SK-N-SH treated with all-trans-retinoic acid at 6 μM for 48 hours (cell line): ENCODE results near the gene POLD4.

Experiments used
- ATAC-seq: fragments of 200-7000 bp; cut with Tn5 transposase; 3 replicates; pipeline ENCODE4 v1.9.1; 2020; ENCODE audit warnings: mild to moderate bottlenecking, moderate library complexity
- ARNTL ChIP-seq: fragments of 450-650 bp; formaldehyde crosslinking; IDR thresholded peaks from 2 replicates; pipeline ENCODE4 v1.5.0; 2020; ENCODE audit warnings: low read depth, mild to moderate bottlenecking, moderate library complexity, borderline replicate concordance
- BACH2 ChIP-seq: fragments of 250-450 bp; sonication (Bioruptor Pico); IDR thresholded peaks from 2 replicates; pipeline ENCODE4 v1.9.0; 2021; ENCODE audit warnings: mild to moderate bottlenecking, borderline replicate concordance
- CSDC2 ChIP-seq: fragments of 250-450 bp; sonication (Bioruptor Pico); IDR thresholded peaks from 2 replicates; pipeline ENCODE4 v1.5.0; 2020; ENCODE audit warnings: mild to moderate bottlenecking, moderate library complexity
- ESRRG ChIP-seq: fragments of 250-450 bp; sonication (Bioruptor Pico); IDR thresholded peaks from 2 replicates; pipeline ENCODE4 v1.6.1; 2021; ENCODE audit warnings: mild to moderate bottlenecking
- GLIS3 ChIP-seq: fragments of 250-450 bp; sonication (Bioruptor Pico); IDR thresholded peaks from 2 replicates; pipeline ENCODE4 v1.5.0; 2020; ENCODE audit warnings: mild to moderate bottlenecking, moderate library complexity
- ISL1 ChIP-seq: fragments of 250-450 bp; sonication (Bioruptor Pico); IDR thresholded peaks from 2 replicates; pipeline ENCODE4 v2.1.2; 2022; ENCODE audit warnings: mild to moderate bottlenecking, moderate library complexity
- OSR1 ChIP-seq: fragments of 250-450 bp; sonication (Bioruptor Pico); IDR thresholded peaks from 2 replicates; pipeline ENCODE4 v1.8.0; 2022; ENCODE audit warnings: moderate library complexity, mild to moderate bottlenecking, inconsistent platforms
- SNAI2 ChIP-seq: fragments of 250-450 bp; sonication (Bioruptor Pico); IDR thresholded peaks from 2 replicates; pipeline ENCODE4 v1.5.0; 2020; ENCODE audit warnings: mild to moderate bottlenecking, moderate library complexity
- TCF4 ChIP-seq: fragments of 250-450 bp; sonication (Bioruptor Pico); IDR thresholded peaks from 2 replicates; pipeline ENCODE4 v1.8.0; 2021; ENCODE audit warnings: mild to moderate bottlenecking, moderate library complexity, borderline replicate concordance
- TOX ChIP-seq: fragments of 250-450 bp; sonication (Bioruptor Pico); IDR thresholded peaks from 2 replicates; pipeline ENCODE4 v1.8.0; 2021; ENCODE audit warnings: mild to moderate bottlenecking, moderate library complexity, borderline replicate concordance
- ZC3H10 ChIP-seq: fragments of 250-450 bp; sonication (Bioruptor Pico); IDR thresholded peaks from 2 replicates; pipeline ENCODE4 v1.5.1; 2021; ENCODE audit warnings: mild to moderate bottlenecking, moderate library complexity
- ZFP3 ChIP-seq: fragments of 250-450 bp; sonication (Bioruptor Pico); IDR thresholded peaks from 2 replicates; pipeline ENCODE4 v1.5.0; 2020; ENCODE audit warnings: mild to moderate bottlenecking, moderate library complexity
- ZFP30 ChIP-seq: fragments of 450-650 bp; formaldehyde crosslinking; IDR thresholded peaks from 2 replicates; pipeline ENCODE4 v1.5.0; 2022; ENCODE audit warnings: mild to moderate bottlenecking, moderate library complexity
- ZNF70 ChIP-seq: fragments of 450-650 bp; formaldehyde crosslinking; IDR thresholded peaks from 2 replicates; pipeline ENCODE4 v1.5.0; 2020; ENCODE audit warnings: mild to moderate bottlenecking, moderate library complexity
- ZNF8 ChIP-seq: fragments of 450-650 bp; formaldehyde crosslinking; IDR thresholded peaks from 2 replicates; pipeline ENCODE4 v1.5.0; 2020; ENCODE audit warnings: mild to moderate bottlenecking, moderate library complexity
- TF ChIP-seq, protein P1 (sequence below): fragments of 250-450 bp; sonication (Bioruptor Pico); IDR thresholded peaks from 2 replicates; pipeline ENCODE4 v1.5.1; 2020; ENCODE audit warnings: low read depth, mild to moderate bottlenecking, moderate library complexity
- TF ChIP-seq, protein P2 (sequence below): fragments of 250-450 bp; sonication (Bioruptor Pico); IDR thresholded peaks from 2 replicates; pipeline ENCODE4 v1.5.1; 2021; ENCODE audit warnings: mild to moderate bottlenecking, moderate library complexity
- TF ChIP-seq, protein P3 (sequence below): fragments of 250-450 bp; sonication (Bioruptor Pico); IDR thresholded peaks from 2 replicates; pipeline ENCODE4 v1.8.0; 2021; ENCODE audit warnings: low read depth, mild to moderate bottlenecking, moderate library complexity, borderline replicate concordance
- TF ChIP-seq, protein P4 (sequence below): fragments of 250-450 bp; sonication (Bioruptor Pico); IDR thresholded peaks from 2 replicates; pipeline ENCODE4 v1.8.0; 2020; ENCODE audit warnings: mild to moderate bottlenecking, moderate library complexity, borderline replicate concordance
- TF ChIP-seq, protein P5 (sequence below): fragments of 250-450 bp; sonication (Bioruptor Pico); IDR thresholded peaks from 2 replicates; pipeline ENCODE4 v1.5.0; 2020; ENCODE audit warnings: mild to moderate bottlenecking, moderate library complexity

The POLD4 gene

DNA sequence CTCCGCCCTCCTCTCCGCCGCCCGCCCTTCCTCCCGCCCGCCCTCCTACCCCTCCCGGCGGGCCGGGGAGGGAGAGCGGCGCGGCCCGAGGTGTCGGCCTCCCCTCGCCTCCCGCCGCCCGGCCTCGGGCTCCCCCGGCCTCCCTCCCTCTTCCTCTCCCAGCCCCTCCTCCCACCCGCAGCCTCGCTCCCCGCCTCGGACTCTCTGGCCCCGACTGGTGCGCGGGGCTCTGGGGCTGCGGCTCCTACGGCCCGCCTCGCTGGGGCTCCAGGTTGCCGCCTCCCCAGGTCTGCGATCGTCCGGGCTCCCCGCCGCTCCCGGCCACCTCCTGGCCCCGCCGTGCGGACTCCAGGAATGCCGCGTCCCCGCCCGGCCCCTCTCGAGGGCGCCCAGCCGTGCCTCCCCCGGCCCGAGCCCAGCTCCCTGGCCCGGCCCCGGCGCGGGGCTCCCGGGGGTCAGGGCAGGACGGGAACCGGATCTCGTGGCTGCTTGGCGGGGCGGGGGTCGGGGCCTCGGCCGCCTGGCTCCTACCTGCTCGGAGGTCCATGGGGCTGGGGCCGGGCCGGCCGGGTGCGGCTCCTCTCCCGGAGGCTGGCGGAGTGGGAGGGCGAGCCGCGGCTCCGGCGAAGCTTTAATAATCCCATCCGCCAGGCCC lies 19.8 kb upstream of the POLD4 start, which contains the start of gene CLCF1 (continued):
- TF ChIP-seq, protein P1, sequence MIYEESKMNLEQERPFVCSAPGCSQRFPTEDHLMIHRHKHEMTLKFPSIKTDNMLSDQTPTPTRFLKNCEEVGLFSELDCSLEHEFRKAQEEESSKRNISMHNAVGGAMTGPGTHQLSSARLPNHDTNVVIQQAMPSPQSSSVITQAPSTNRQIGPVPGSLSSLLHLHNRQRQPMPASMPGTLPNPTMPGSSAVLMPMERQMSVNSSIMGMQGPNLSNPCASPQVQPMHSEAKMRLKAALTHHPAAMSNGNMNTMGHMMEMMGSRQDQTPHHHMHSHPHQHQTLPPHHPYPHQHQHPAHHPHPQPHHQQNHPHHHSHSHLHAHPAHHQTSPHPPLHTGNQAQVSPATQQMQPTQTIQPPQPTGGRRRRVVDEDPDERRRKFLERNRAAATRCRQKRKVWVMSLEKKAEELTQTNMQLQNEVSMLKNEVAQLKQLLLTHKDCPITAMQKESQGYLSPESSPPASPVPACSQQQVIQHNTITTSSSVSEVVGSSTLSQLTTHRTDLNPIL, result no peak
- TF ChIP-seq TCF4 (CRISPR knock-in tag), result no peak
- TF ChIP-seq, protein P2, sequence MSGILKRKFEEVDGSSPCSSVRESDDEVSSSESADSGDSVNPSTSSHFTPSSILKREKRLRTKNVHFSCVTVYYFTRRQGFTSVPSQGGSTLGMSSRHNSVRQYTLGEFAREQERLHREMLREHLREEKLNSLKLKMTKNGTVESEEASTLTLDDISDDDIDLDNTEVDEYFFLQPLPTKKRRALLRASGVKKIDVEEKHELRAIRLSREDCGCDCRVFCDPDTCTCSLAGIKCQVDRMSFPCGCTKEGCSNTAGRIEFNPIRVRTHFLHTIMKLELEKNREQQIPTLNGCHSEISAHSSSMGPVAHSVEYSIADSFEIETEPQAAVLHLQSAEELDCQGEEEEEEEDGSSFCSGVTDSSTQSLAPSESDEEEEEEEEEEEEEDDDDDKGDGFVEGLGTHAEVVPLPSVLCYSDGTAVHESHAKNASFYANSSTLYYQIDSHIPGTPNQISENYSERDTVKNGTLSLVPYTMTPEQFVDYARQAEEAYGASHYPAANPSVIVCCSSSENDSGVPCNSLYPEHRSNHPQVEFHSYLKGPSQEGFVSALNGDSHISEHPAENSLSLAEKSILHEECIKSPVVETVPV, result no peak
- no peak for TF ChIP-seq OSR1 (CRISPR knock-in tag)
- TF ChIP-seq ARNTL (CRISPR knock-in tag), result no peak

DNA sequence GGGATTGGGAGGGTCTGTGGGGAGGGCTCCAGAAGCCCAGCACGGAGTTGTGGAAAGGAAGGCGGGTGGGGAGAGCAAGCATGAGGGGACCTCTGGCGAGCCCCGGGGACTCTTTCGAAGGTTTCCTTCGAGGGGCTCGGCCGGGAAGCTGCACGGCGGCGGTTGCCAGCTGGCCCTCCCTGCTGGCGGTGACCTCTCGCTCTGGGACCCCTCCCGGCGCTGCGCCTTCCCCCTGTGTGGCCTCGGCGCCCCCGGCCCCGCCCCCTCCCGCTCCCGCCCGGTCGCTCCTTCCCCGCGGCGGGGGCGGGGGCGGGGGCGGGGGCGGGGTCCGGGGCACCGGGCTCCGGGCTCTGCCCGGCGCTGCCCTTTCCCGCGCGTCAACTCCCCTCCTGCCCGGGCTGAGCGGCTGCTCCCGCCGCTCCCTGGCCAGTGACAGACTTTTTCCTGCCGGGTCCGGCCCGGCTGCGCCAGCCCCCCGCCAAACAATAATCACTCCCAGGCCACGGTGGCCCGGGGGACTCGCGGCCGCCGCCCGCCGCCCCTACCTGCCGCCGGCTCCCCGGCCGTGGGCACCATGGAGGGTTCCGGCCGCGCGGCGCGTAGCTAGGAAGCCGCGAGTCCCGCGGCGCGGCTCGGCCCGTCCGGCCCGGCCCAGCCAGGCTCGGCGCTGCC lies 19.1 kb upstream of the POLD4 start:
- TF ChIP-seq ZNF8 (CRISPR knock-in tag) (no peak), CSDC2 (CRISPR knock-in tag) (no peak), ZFP3 (CRISPR knock-in tag) (no peak), ZNF70 (CRISPR knock-in tag) (no peak), GLIS3 (no peak), TOX (CRISPR knock-in tag) (no peak), ISL1 (no peak), ESRRG (no peak), ARNTL (CRISPR knock-in tag) (no peak), ZFP30 (CRISPR knock-in tag) (no peak)
- TF ChIP-seq, protein P3, sequence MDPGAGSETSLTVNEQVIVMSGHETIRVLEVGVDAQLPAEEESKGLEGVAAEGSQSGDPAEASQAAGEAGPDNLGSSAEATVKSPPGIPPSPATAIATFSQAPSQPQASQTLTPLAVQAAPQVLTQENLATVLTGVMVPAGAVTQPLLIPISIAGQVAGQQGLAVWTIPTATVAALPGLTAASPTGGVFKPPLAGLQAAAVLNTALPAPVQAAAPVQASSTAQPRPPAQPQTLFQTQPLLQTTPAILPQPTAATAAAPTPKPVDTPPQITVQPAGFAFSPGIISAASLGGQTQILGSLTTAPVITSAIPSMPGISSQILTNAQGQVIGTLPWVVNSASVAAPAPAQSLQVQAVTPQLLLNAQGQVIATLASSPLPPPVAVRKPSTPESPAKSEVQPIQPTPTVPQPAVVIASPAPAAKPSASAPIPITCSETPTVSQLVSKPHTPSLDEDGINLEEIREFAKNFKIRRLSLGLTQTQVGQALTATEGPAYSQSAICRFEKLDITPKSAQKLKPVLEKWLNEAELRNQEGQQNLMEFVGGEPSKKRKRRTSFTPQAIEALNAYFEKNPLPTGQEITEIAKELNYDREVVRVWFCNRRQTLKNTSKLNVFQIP (CRISPR knock-in tag), result no peak
- TF ChIP-seq, protein P4, sequence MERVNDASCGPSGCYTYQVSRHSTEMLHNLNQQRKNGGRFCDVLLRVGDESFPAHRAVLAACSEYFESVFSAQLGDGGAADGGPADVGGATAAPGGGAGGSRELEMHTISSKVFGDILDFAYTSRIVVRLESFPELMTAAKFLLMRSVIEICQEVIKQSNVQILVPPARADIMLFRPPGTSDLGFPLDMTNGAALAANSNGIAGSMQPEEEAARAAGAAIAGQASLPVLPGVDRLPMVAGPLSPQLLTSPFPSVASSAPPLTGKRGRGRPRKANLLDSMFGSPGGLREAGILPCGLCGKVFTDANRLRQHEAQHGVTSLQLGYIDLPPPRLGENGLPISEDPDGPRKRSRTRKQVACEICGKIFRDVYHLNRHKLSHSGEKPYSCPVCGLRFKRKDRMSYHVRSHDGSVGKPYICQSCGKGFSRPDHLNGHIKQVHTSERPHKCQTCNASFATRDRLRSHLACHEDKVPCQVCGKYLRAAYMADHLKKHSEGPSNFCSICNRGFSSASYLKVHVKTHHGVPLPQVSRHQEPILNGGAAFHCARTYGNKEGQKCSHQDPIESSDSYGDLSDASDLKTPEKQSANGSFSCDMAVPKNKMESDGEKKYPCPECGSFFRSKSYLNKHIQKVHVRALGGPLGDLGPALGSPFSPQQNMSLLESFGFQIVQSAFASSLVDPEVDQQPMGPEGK (CRISPR knock-in tag), result no peak
- no peak for ATAC-seq

DNA sequence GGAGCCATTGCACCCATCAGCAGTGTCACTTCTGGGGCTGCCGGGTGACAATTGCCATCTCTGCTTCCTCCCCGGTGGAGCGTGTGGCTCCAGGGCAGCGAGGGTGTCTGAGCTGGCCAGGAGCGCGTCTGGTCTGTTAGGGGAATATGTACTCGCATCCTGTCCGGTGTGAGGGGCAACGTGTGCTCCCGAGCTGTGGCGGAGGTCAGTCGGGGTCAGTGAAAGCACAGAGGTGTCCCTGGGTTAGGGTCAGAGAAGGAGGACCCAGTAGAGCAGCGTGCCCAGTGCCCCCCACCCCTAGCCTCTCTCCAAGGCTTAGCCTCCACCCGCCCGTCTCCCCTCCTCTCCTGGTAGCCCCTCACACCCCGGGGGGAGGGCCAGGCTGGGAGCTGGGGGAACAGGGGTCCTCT lies 18.6 kb upstream of the POLD4 start:
- ATAC-seq, result no peak
- TF ChIP-seq, protein P5, sequence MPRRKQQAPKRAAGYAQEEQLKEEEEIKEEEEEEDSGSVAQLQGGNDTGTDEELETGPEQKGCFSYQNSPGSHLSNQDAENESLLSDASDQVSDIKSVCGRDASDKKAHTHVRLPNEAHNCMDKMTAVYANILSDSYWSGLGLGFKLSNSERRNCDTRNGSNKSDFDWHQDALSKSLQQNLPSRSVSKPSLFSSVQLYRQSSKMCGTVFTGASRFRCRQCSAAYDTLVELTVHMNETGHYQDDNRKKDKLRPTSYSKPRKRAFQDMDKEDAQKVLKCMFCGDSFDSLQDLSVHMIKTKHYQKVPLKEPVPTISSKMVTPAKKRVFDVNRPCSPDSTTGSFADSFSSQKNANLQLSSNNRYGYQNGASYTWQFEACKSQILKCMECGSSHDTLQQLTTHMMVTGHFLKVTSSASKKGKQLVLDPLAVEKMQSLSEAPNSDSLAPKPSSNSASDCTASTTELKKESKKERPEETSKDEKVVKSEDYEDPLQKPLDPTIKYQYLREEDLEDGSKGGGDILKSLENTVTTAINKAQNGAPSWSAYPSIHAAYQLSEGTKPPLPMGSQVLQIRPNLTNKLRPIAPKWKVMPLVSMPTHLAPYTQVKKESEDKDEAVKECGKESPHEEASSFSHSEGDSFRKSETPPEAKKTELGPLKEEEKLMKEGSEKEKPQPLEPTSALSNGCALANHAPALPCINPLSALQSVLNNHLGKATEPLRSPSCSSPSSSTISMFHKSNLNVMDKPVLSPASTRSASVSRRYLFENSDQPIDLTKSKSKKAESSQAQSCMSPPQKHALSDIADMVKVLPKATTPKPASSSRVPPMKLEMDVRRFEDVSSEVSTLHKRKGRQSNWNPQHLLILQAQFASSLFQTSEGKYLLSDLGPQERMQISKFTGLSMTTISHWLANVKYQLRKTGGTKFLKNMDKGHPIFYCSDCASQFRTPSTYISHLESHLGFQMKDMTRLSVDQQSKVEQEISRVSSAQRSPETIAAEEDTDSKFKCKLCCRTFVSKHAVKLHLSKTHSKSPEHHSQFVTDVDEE (CRISPR knock-in tag), result no peak
- no peak for TF ChIP-seq BACH2
- TF ChIP-seq ZNF70 (CRISPR knock-in tag), result no peak
- no peak for TF ChIP-seq ZFP30 (CRISPR knock-in tag)
- TF ChIP-seq TOX (CRISPR knock-in tag), result no peak
- no peak for TF ChIP-seq TCF4 (CRISPR knock-in tag)
- no peak for TF ChIP-seq GLIS3
- no peak for TF ChIP-seq ESRRG
- no peak for TF ChIP-seq ISL1
- TF ChIP-seq, protein P3 (CRISPR knock-in tag), result no peak
- TF ChIP-seq ZNF8 (CRISPR knock-in tag), result no peak
- TF ChIP-seq CSDC2 (CRISPR knock-in tag), result no peak
- no peak for TF ChIP-seq SNAI2 (CRISPR knock-in tag)
- TF ChIP-seq, protein P4 (CRISPR knock-in tag), result no peak
- TF ChIP-seq OSR1 (CRISPR knock-in tag), result no peak
- TF ChIP-seq ZC3H10 (CRISPR knock-in tag), result no peak
- TF ChIP-seq, all 23 proteins: peak for 0
